HCT116 (cell line): ENCODE data around the gene RPRD1B. TPM values are rescaled to one million over a fixed set of nuclear protein-coding genes. Genes with fewer than 3 reads are reported as not detected.

Experiments
- ATAC-seq: fragments of 200-7000 bp; cut with Tn5 transposase; 2 replicates; pipeline ENCODE4 v1.9.1; 2020; ENCODE audit warnings: mild to moderate bottlenecking, moderate library complexity
- Bru-seq: library from RNA; stranded (reverse); fragments of 400-500 nt; gene quantifications from one replicate; lab custom pipeline; 2021; lab: Mats Ljungman, UMichigan
- BruChase-seq, 2 experiments: library from RNA; stranded (reverse); fragments of 400-500 nt; gene quantifications; one replicate each; lab custom pipeline; 2021; lab: Mats Ljungman, UMichigan
- BruUV-seq: library from RNA; stranded (reverse); fragments of 400-500 nt; replicated peaks from 2 replicates; lab custom pipeline; 2021; lab: Mats Ljungman, UMichigan
- CTCF ChIA-PET: fragments of 300-600 bp; sonication (Branson Sonifier 250); formaldehyde crosslinking; loops from one replicate; lab custom pipeline; 2021; ENCODE audit warnings: antibody characterized with exemption; lab: Charles Lee
- POLR2A ChIA-PET: fragments of 300-600, 350-600 bp; sonication (Branson Sonifier 250); formaldehyde crosslinking; loops from one replicate; lab custom pipeline; 2021; ENCODE audit warnings: antibody characterized with exemption; lab: Charles Lee
- RAD21 ChIA-PET, 2 experiments: fragments of 300-600 bp; sonication (Branson Sonifier 250); formaldehyde crosslinking; loops; one replicate each; lab custom pipeline; 2023; ENCODE audit warnings: low total read pairs in 2 of 2; ENCODE audit not compliant: uncharacterized antibody in 2 of 2, unreplicated experiment in 2 of 2, low non-redundant PET in 1 of 2; lab: Charles Lee
- DNase-seq: peaks from one replicate; pipeline ENCODE4 v3.0.0-alpha.2; 2010; ENCODE audit warnings: low read depth, low spot score
- H2AFZ ChIP-seq: fragments of 200-600 bp; shearing (Covaris generic), sonication (generic); 2 replicates; pipeline ENCODE4 v1.6.1; 2017; ENCODE audit warnings: low read depth, mixed run types, mixed read lengths, antibody characterized with exemption, low read length; ENCODE audit not compliant: poor library complexity, severe bottlenecking
- H3K27ac ChIP-seq: 2 replicates; pipeline ENCODE4 v1.5.1; 2012; ENCODE audit warnings: low read depth, low read length
- H3K27me3 ChIP-seq: fragments of 200-600 bp; sonication (generic); 2 replicates; pipeline ENCODE4 v1.6.1; 2016; ENCODE audit warnings: mixed run types, low read length, mixed read lengths; ENCODE audit not compliant: insufficient read depth
- H3K36me3 ChIP-seq, 2 experiments: fragments of 200-500 bp in 1 of 2; fragments of 200-600 bp in 1 of 2; sonication (Bioruptor generic) in 1 of 2; sonication (generic) in 1 of 2; 2 replicates each; pipeline versions ENCODE4 v1.5.1 to v1.6.1; 2014 to 2016; ENCODE audit warnings: low read length in 2 of 2, inconsistent platforms in 1 of 2, mixed read lengths in 1 of 2, mixed run types in 1 of 2; ENCODE audit not compliant: insufficient read depth in 2 of 2, control insufficient read depth in 1 of 2
- H3K4me1 ChIP-seq, 2 experiments: fragments of 200-600 bp in 1 of 2; sonication (generic) in 1 of 2; 2 replicates each; pipeline versions ENCODE4 v1.5.1 to v1.6.1; 2012 to 2017; ENCODE audit warnings: low read length in 2 of 2, inconsistent platforms in 1 of 2, mild to moderate bottlenecking in 1 of 2, mixed read lengths in 1 of 2, mixed run types in 1 of 2, moderate library complexity in 1 of 2; ENCODE audit not compliant: insufficient read depth in 2 of 2, control insufficient read depth in 1 of 2
- H3K4me2 ChIP-seq: fragments of 200-600 bp; sonication (generic); 2 replicates; pipeline ENCODE4 v1.6.1; 2017; ENCODE audit warnings: mixed run types, low read length, mixed read lengths
- H3K4me3 ChIP-seq, 2 experiments: fragments of 200-600 bp in 1 of 2; sonication (generic) in 1 of 2; replicated peaks in 1 of 2; 2 replicates each; pipeline ENCODE4 v1.5.1; 2011 to 2016; ENCODE audit warnings: low read length in 2 of 2, control low read depth in 1 of 2, low read depth in 1 of 2, mild to moderate bottlenecking in 1 of 2, mixed read lengths in 1 of 2, mixed run types in 1 of 2
- H3K79me2 ChIP-seq: fragments of 200-600 bp; sonication (generic); 2 replicates; pipeline ENCODE4 v1.6.1; 2017; ENCODE audit warnings: mild to moderate bottlenecking, mixed run types, low read length, moderate library complexity, mixed read lengths; ENCODE audit not compliant: insufficient read depth
- H3K9ac ChIP-seq: fragments of 200-600 bp; sonication (generic); 2 replicates; pipeline ENCODE4 v1.6.1; 2016; ENCODE audit warnings: low read length, mixed read lengths
- H3K9me2 ChIP-seq: fragments of 200-600 bp; sonication (generic), shearing (Covaris generic); 2 replicates; pipeline ENCODE4 v1.6.1; 2017; ENCODE audit warnings: mixed run types, mild to moderate bottlenecking, moderate library complexity; ENCODE audit not compliant: insufficient read depth
- H3K9me3 ChIP-seq, 2 experiments: fragments of 200-500 bp in 1 of 2; fragments of 200-600 bp in 1 of 2; sonication (Bioruptor generic) in 1 of 2; sonication (generic) in 1 of 2; 2 replicates each; pipeline ENCODE4 v1.6.1; 2014 to 2017; ENCODE audit warnings: low read length in 2 of 2, mixed read lengths in 2 of 2, inconsistent platforms in 1 of 2, low read depth in 1 of 2, mild to moderate bottlenecking in 1 of 2, mixed run types in 1 of 2, moderate library complexity in 1 of 2; ENCODE audit not compliant: control insufficient read depth in 1 of 2, insufficient read depth in 1 of 2
- H4K20me1 ChIP-seq: fragments of 200-600 bp; sonication (generic), shearing (Covaris generic); 2 replicates; pipeline ENCODE4 v1.6.1; 2017; ENCODE audit warnings: mixed run types, mild to moderate bottlenecking, moderate library complexity; ENCODE audit not compliant: insufficient read depth
- ATF3 ChIP-seq: IDR thresholded peaks from 2 replicates; pipeline ENCODE4 v1.6.1; 2012
- CBX3 ChIP-seq: IDR thresholded peaks from 2 replicates; pipeline ENCODE4 v1.6.1; 2012; ENCODE audit warnings: low read depth
- CEBPB ChIP-seq: IDR thresholded peaks from 2 replicates; pipeline ENCODE4 v1.6.1; 2012; ENCODE audit warnings: low read depth
- CTCF ChIP-seq, 3 experiments: fragments of 200-600 bp in 1 of 3; sonication (generic) in 1 of 3; IDR thresholded peaks in 2 of 3; conservative IDR thresholded peaks in 1 of 3; 2 replicates each; pipeline ENCODE4 v1.5.1; 2012 to 2017; ENCODE audit warnings: low read depth in 2 of 3, low read length in 2 of 3, antibody characterized with exemption in 1 of 3, borderline replicate concordance in 1 of 3, control low read depth in 1 of 3, mild to moderate bottlenecking in 1 of 3, mixed read lengths in 1 of 3, mixed run types in 1 of 3, moderate library complexity in 1 of 3; ENCODE audit not compliant: insufficient read depth in 1 of 3
- EGR1 ChIP-seq: IDR thresholded peaks from 2 replicates; pipeline ENCODE4 v1.6.1; 2012; ENCODE audit warnings: low read depth
- ELF1 ChIP-seq: IDR thresholded peaks from 2 replicates; pipeline ENCODE4 v1.6.1; 2012; ENCODE audit warnings: low read depth, borderline replicate concordance
- EZH2 ChIP-seq: fragments of 200-600 bp; sonication (generic); IDR thresholded peaks from 2 replicates; pipeline ENCODE4 v1.6.1; 2017; ENCODE audit warnings: antibody characterized with exemption, mixed run types
- EZH2phosphoT487 ChIP-seq: fragments of 200-600 bp; IDR thresholded peaks from 2 replicates; pipeline ENCODE4 v1.6.1; 2018; ENCODE audit warnings: antibody characterized with exemption, borderline replicate concordance
- MAX ChIP-seq: IDR thresholded peaks from 2 replicates; pipeline ENCODE4 v1.6.1; 2012
- POLR2A ChIP-seq: IDR thresholded peaks from 2 replicates; pipeline ENCODE4 v1.7.0; 2011; ENCODE audit warnings: borderline replicate concordance; ENCODE audit not compliant: insufficient read depth, insufficient read length; ENCODE audit errors: extremely low read depth
- POLR2AphosphoS5 ChIP-seq: IDR thresholded peaks from 2 replicates; pipeline ENCODE4 v1.6.1; 2011; ENCODE audit warnings: mild to moderate bottlenecking, low read depth, low read length, moderate library complexity
- RAD21 ChIP-seq: IDR thresholded peaks from 2 replicates; pipeline ENCODE4 v1.6.1; 2012; ENCODE audit warnings: low read depth, mild to moderate bottlenecking
- SIN3A ChIP-seq: IDR thresholded peaks from 2 replicates; pipeline ENCODE4 v1.6.1; 2012; ENCODE audit warnings: low read depth
- SP1 ChIP-seq: IDR thresholded peaks from 2 replicates; pipeline ENCODE4 v1.6.1; 2012; ENCODE audit warnings: low read depth
- SRF ChIP-seq: IDR thresholded peaks from 2 replicates; pipeline ENCODE4 v1.6.1; 2012; ENCODE audit warnings: low read depth
- TCF7L2 ChIP-seq: IDR thresholded peaks from 2 replicates; pipeline ENCODE4 v1.7.0; 2011; ENCODE audit warnings: borderline replicate concordance, inconsistent platforms; ENCODE audit not compliant: insufficient read depth, insufficient read length; ENCODE audit errors: extremely low read depth
- YY1 ChIP-seq: IDR thresholded peaks from 2 replicates; pipeline ENCODE4 v1.6.1; 2011; ENCODE audit warnings: low read length, low read depth, moderate library complexity, mild to moderate bottlenecking; ENCODE audit not compliant: insufficient replicate concordance; ENCODE audit errors: extremely low read depth
- ZBTB33 ChIP-seq: IDR thresholded peaks from 2 replicates; pipeline ENCODE4 v1.6.1; 2011; ENCODE audit warnings: mild to moderate bottlenecking, low read length, moderate library complexity; ENCODE audit not compliant: insufficient replicate concordance; ENCODE audit errors: extremely low read depth
- ZFX ChIP-seq: fragments of 450-650 bp; IDR thresholded peaks from 2 replicates; pipeline ENCODE4 v1.6.1; 2017
- ZNF274 ChIP-seq: fragments of 200-500 bp; sonication (Bioruptor generic); IDR thresholded peaks from 2 replicates; pipeline ENCODE4 v1.6.1; 2014; ENCODE audit warnings: mild to moderate bottlenecking, low read depth, low read length, inconsistent platforms
- intact Hi-C: fragments of 100-400 bp; cut with micrococcal nuclease; formaldehyde crosslinking; loops from 2 replicates; pipeline ENCODE4 v1.10.0; 2022
- long read RNA-seq: library from polyadenylated mRNA; unstranded; transcript quantifications from one replicate; pipeline ENCODE4 v2.0.0, GENCODE V29; 2021; ENCODE audit not compliant: unreplicated experiment
- polyA plus RNA-seq: library from polyadenylated mRNA; unstranded; fragments of >200 nt; gene quantifications from 2 replicates; pipeline ENCODE4 v1.2.1, GENCODE V29; 2012; ENCODE audit warnings: missing spikeins
- total RNA-seq: library from RNA; stranded (reverse); gene quantifications from one replicate; pipeline ENCODE4 v1.2.1, GENCODE V29; 2021; ENCODE audit not compliant: unreplicated experiment

RPRD1B gene
- total RNA-seq (30.7 TPM), Bru-seq, nascent RNA (percentile 87 among the genes with signal in this experiment), BruChase-seq, experiment 1, labeled RNA remaining after a 6-hour chase (percentile 87 among the genes with signal in this experiment), BruChase-seq, experiment 2, labeled RNA remaining after a 2-hour chase (percentile 86 among the genes with signal in this experiment)
- 10.2 and 14.2 TPM in 2 replicates for polyA plus RNA-seq
- long read RNA-seq, transcript RPRD1B-201 (7 exons, 3,874 nt): major isoform, 17 of 29 reads
- long read RNA-seq, partial matches to known transcripts: 8 of 29 reads
- long read RNA-seq, other reads (novel, unspliced or antisense): 4 of 29 reads

- DNase-seq (peak; percentile 80), ATAC-seq (peak; percentile 85)
- Histone ChIP-seq H3K4me3 (peak within 1 kb of the TSS; percentile 93 to 95), H3K9me3 (no peaks in the 10 kb centered on the region), H3K36me3 (no peaks in the 10 kb centered on the region), H3K9ac (peak within 1 kb of the TSS; percentile 95), H4K20me1 (no peaks in the 10 kb centered on the region), H3K27ac (peak within 1 kb of the TSS; percentile 86), H3K9me2 (no peaks in the 10 kb centered on the region), H2AFZ (peak within 1 kb of the TSS; percentile 17), H3K4me1 (peaks cover 12 to 25% of the 10 kb centered on the region in 2 experiments; a peak in 3 of 4 replicates), H3K27me3 (no peaks in the 10 kb centered on the region), H3K4me2 (peak within 1 kb of the TSS; percentile 96), H3K79me2 (peaks cover 95% of the 10 kb centered on the region)
- BruUV-seq: no TSS peak
- no peak for TF ChIP-seq EZH2phosphoT487
- TF ChIP-seq SIN3A: peak; percentile 62
- peak; percentile 89 for TF ChIP-seq YY1
- peak; percentile 24 for TF ChIP-seq TCF7L2
- TF ChIP-seq POLR2A: peak; percentile 75
- peak; percentile 77 for TF ChIP-seq EGR1
- no peak for TF ChIP-seq CTCF (IDR thresholded peaks at IDR 0.05 in 2 of 3, conservative IDR thresholded peaks at IDR 0.05 in 1 of 3; ENCODE audit: borderline replicate concordance in 1 of 3, insufficient read depth in 1 of 3, low read depth in 2 of 3, low read length in 2 of 3)
- peak; percentile 65; the same call in 1 of the 2 replicates for TF ChIP-seq ZFX
- peak; percentile 77 for TF ChIP-seq POLR2AphosphoS5
- 0 out of 2 replicates have a peak, but pooled peaks have one; percentile 40 for TF ChIP-seq SP1
- TF ChIP-seq RAD21: no peak
- peak; percentile 89 for TF ChIP-seq MAX
- TF ChIP-seq ZNF274: no peak
- TF ChIP-seq SRF: peak; percentile 92
- TF ChIP-seq ATF3: no peak
- TF ChIP-seq ELF1: peak; percentile 43; the same call in 1 of the 2 replicates
- TF ChIP-seq CEBPB: no peak
- no peak for TF ChIP-seq EZH2
- no peak for TF ChIP-seq ZBTB33
- TF ChIP-seq CBX3: peak; percentile 79; the same call in 1 of the 2 replicates
- ChIA-PET RAD21 (no interaction called here), CTCF (no interaction called here), POLR2A (interaction anchor here (1.0 kb wide), 1 partner anchor 9 kb away, joined by 3 read pairs; no protein-coding TSS in a partner anchor)
- intact Hi-C loops: no loop called here
Observed at GRCh38 chr20:38033330-38034107, at the start of gene RPRD1B, which contains the start of gene TTI1. TSS of gene RPRD1B (plus strand) at chr20:38033746. CDS start at chr20:38033948, 202 bp downstream. TSS of gene TTI1 (minus strand) at chr20:38033456. CDS start at chr20:38013816, 19,640 bp downstream.
